ENCODE results near the gene PLEKHG7.

Gene PLEKHG7

GRCh38 chr12:92674500-92674899, 28.3 kb upstream of the PLEKHG7 start:
- no peak overlapping the region for H3K4me3 ChIP-seq (ENCODE audit: low read depth in 1 of 2, low read length in 2 of 2)
- H3K79me2 ChIP-seq (ENCODE audit: insufficient read depth, low read length) = no peaks in the 10 kb centered on the region
- H3K9ac ChIP-seq (ENCODE audit: low read depth, low read length) = no peak overlapping the region
- no peak overlapping the region for H3K4me2 ChIP-seq (ENCODE audit: insufficient read depth, low read length)
- no peaks in the 10 kb centered on the region for H3K36me3 ChIP-seq (ENCODE audit: insufficient read depth, low read length)
- no peaks in the 10 kb centered on the region for H3K9me3 ChIP-seq (ENCODE audit: insufficient read depth, low read length, severe bottlenecking)
- TF ChIP-seq CTCF (IDR thresholded peaks at IDR 0.05; ENCODE audit: borderline replicate concordance, extremely low read depth, low read length, poor library complexity, severe bottlenecking) (no peak), EZH2 (IDR thresholded peaks at IDR 0.05; ENCODE audit: borderline replicate concordance, low read depth, low read length, severe bottlenecking) (no peak)
- no peak for ATAC-seq (ENCODE audit: insufficient read depth, low read depth)
- H4K20me1 ChIP-seq (ENCODE audit: insufficient read depth, low read length) = no peaks in the 10 kb centered on the region
- no peak for DNase-seq
- H3K4me1 ChIP-seq (ENCODE audit: insufficient read depth, low read length) = no peaks in the 10 kb centered on the region
- no peak overlapping the region for H3K27ac ChIP-seq (ENCODE audit: low read length)
- no peaks in the 10 kb centered on the region for H3K27me3 ChIP-seq (ENCODE audit: insufficient read depth, low read length, poor library complexity)
- no peak overlapping the region for H2AFZ ChIP-seq (ENCODE audit: low read depth, low read length)

- Histone ChIP-seq H4K20me1 (ENCODE audit: insufficient read depth, low read length) (no peaks in the 10 kb centered on the region), H3K36me3 (ENCODE audit: insufficient read depth, low read length) (no peaks in the 10 kb centered on the region), H3K9me3 (ENCODE audit: insufficient read depth, low read length, severe bottlenecking) (no peaks in the 10 kb centered on the region), H3K4me2 (ENCODE audit: insufficient read depth, low read length) (no peak overlapping the region), H3K79me2 (ENCODE audit: insufficient read depth, low read length) (no peaks in the 10 kb centered on the region), H3K27ac (ENCODE audit: low read length) (no peak overlapping the region), H2AFZ (ENCODE audit: low read depth, low read length) (no peak overlapping the region), H3K4me3 (ENCODE audit: low read depth in 1 of 2, low read length in 2 of 2) (no peak overlapping the region), H3K4me1 (ENCODE audit: insufficient read depth, low read length) (no peaks in the 10 kb centered on the region), H3K27me3 (ENCODE audit: insufficient read depth, low read length, poor library complexity) (no peaks in the 10 kb centered on the region), H3K9ac (ENCODE audit: low read depth, low read length) (no peak overlapping the region)
- TF ChIP-seq CTCF (IDR thresholded peaks at IDR 0.05; ENCODE audit: borderline replicate concordance, extremely low read depth, low read length, poor library complexity, severe bottlenecking) (no peak), EZH2 (IDR thresholded peaks at IDR 0.05; ENCODE audit: borderline replicate concordance, low read depth, low read length, severe bottlenecking) (no peak)
- DNase-seq = no peak
- no peak for ATAC-seq (ENCODE audit: insufficient read depth, low read depth)
These were observed 27.5 kb upstream of the PLEKHG7 start for GRCh38 chr12:92675092-92675865.

- no peaks in the 10 kb centered on the region for H3K27me3 ChIP-seq (ENCODE audit: insufficient read depth, low read length, poor library complexity)
- no peak overlapping the region for H2AFZ ChIP-seq (ENCODE audit: low read depth, low read length)
- H4K20me1 ChIP-seq (ENCODE audit: insufficient read depth, low read length) = no peaks in the 10 kb centered on the region
- H3K4me3 ChIP-seq (ENCODE audit: low read depth in 1 of 2, low read length in 2 of 2) = no peak overlapping the region
- no peak for TF ChIP-seq EZH2 (IDR thresholded peaks at IDR 0.05; ENCODE audit: borderline replicate concordance, low read depth, low read length, severe bottlenecking)
- no peak for TF ChIP-seq CTCF (IDR thresholded peaks at IDR 0.05; ENCODE audit: borderline replicate concordance, extremely low read depth, low read length, poor library complexity, severe bottlenecking)
- DNase-seq (peak; percentile 8), ATAC-seq (ENCODE audit: insufficient read depth, low read depth) (peak; percentile 49; the same call in 2 of the 3 replicates)
- no peaks in the 10 kb centered on the region for H3K4me1 ChIP-seq (ENCODE audit: insufficient read depth, low read length)
- H3K4me2 ChIP-seq (ENCODE audit: insufficient read depth, low read length) = no peak overlapping the region
- no peaks in the 10 kb centered on the region for H3K36me3 ChIP-seq (ENCODE audit: insufficient read depth, low read length)
- H3K9ac ChIP-seq (ENCODE audit: low read depth, low read length) = no peak overlapping the region
- H3K27ac ChIP-seq (ENCODE audit: low read length) = no peak overlapping the region
- no peaks in the 10 kb centered on the region for H3K79me2 ChIP-seq (ENCODE audit: insufficient read depth, low read length)
- H3K9me3 ChIP-seq (ENCODE audit: insufficient read depth, low read length, severe bottlenecking) = no peaks in the 10 kb centered on the region
These were observed 26.1 kb upstream of the PLEKHG7 start for GRCh38 chr12:92676710-92677109.
